ENCODE results near the gene STUB1.

DNA sequence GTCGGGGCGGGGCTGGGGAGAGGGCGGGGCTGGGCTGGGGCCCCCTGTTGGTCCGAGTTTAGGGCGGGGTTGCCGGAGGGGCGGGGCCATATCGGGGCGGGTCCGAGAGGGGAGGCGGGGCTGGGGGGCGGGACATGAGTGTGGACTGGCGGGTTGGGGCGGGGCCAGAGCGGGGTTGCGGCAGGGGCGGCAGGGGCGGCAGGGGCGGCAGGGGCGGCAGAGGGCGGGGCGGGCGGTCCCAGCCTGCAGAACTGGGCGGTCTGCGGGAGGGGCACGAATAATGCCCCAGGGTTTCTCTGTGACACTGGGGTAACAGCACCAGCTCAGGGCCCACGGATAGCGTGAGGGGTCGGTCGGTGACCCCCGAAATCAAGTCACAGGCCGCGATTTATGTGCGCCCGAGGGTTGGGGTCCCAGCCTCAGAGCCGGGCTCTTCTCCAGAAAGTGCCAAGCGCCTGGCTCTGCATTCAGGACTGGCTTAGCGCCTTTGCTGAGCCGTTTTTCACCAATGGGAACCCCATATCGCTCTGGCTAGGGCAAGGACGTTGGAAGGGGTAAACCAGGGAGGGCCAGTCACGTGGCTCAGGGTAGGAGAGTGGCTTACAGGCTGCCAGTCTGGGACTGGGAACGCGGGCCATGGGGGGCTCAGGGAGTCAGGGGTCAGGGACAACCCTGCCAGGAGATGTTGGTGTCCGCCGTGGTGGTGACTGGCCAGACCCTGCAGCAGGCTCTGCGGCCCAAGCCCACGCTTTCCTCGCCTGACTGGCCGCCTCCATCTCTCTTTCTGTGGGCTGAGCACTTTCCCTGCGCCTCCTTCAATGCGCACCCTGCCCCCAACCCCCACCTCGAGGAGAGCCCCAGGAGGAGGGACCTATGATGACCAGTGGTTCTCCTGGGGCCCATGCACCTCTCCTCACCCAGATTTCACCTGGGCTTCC, 42.9 kb upstream of the STUB1 start:
- TF ChIP-seq, protein P1, sequence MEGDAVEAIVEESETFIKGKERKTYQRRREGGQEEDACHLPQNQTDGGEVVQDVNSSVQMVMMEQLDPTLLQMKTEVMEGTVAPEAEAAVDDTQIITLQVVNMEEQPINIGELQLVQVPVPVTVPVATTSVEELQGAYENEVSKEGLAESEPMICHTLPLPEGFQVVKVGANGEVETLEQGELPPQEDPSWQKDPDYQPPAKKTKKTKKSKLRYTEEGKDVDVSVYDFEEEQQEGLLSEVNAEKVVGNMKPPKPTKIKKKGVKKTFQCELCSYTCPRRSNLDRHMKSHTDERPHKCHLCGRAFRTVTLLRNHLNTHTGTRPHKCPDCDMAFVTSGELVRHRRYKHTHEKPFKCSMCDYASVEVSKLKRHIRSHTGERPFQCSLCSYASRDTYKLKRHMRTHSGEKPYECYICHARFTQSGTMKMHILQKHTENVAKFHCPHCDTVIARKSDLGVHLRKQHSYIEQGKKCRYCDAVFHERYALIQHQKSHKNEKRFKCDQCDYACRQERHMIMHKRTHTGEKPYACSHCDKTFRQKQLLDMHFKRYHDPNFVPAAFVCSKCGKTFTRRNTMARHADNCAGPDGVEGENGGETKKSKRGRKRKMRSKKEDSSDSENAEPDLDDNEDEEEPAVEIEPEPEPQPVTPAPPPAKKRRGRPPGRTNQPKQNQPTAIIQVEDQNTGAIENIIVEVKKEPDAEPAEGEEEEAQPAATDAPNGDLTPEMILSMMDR (IDR thresholded peaks at IDR 0.05; ENCODE audit: control extremely low read depth in 1 of 3, insufficient read depth in 1 of 3, low read depth in 1 of 3, low read length in 3 of 3), result no peak
- no peak for TF ChIP-seq TBP (IDR thresholded peaks at IDR 0.05; ENCODE audit: low read depth, low read length)
- TF ChIP-seq TCF12 (IDR thresholded peaks at IDR 0.05; ENCODE audit: low read depth, low read length), result no peak
- TF ChIP-seq CEBPB (IDR thresholded peaks at IDR 0.05; ENCODE audit: low read depth, low read length), result no peak
- no peak for TF ChIP-seq POLR2AphosphoS5 (IDR thresholded peaks at IDR 0.05; ENCODE audit: low read depth, low read length)
